HEK293 (cell line): Measurements from ENCODE around the gene PXDC1.

Experiments used
- HOXD13 ChIP-seq: sonication (generic); formaldehyde crosslinking; IDR thresholded peaks from 2 replicates; pipeline ENCODE4 v1.8.0; 2022; ENCODE audit warnings: missing genetic modification reagents, borderline replicate concordance
- MZF1 ChIP-seq: fragments of 450-650 bp; formaldehyde crosslinking; IDR thresholded peaks from 2 replicates; pipeline ENCODE4 v1.5.1; 2017; ENCODE audit warnings: missing biosample characterization, missing genetic modification characterization, borderline replicate concordance
- YY1 ChIP-seq: fragments of 450-650 bp; formaldehyde crosslinking; IDR thresholded peaks from 2 replicates; pipeline ENCODE4 v1.5.1; 2018; ENCODE audit warnings: missing biosample characterization, missing genetic modification characterization
- ZNF530 ChIP-seq: fragments of 450-650 bp; formaldehyde crosslinking; IDR thresholded peaks from 2 replicates; pipeline ENCODE4 v1.5.1; 2016; ENCODE audit warnings: low read depth, missing biosample characterization, missing genetic modification characterization
- TF ChIP-seq, protein P1 (sequence below): fragments of 450-650 bp; formaldehyde crosslinking; IDR thresholded peaks from 2 replicates; pipeline ENCODE4 v1.5.1; 2016; ENCODE audit warnings: missing biosample characterization, missing genetic modification characterization
- TF ChIP-seq, protein P2 (sequence below): fragments of 450-650 bp; formaldehyde crosslinking; IDR thresholded peaks from 2 replicates; pipeline ENCODE4 v1.5.1; 2016; ENCODE audit warnings: missing biosample characterization, missing genetic modification characterization

DNA sequence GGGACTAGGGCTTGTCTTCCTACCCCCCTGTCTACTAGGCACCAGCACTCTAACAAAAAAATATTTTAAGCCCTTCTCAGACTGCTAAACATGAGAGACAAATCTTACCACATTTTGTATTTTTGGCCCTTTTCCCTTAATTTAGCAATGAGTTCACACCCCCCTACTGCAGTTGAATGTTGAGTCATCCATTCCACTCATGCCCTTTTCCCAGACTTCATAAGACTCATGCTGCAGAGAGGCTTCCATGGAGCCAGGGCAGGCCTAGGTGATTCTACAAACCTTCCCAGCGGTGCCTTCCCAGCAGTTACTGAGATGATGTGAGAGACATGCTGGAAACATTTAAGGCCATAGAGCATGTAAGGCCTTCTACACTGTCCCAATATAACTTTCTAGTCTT is 53.9 kb downstream of the PXDC1 start:
- no peak for TF ChIP-seq HOXD13
- TF ChIP-seq, protein P1, sequence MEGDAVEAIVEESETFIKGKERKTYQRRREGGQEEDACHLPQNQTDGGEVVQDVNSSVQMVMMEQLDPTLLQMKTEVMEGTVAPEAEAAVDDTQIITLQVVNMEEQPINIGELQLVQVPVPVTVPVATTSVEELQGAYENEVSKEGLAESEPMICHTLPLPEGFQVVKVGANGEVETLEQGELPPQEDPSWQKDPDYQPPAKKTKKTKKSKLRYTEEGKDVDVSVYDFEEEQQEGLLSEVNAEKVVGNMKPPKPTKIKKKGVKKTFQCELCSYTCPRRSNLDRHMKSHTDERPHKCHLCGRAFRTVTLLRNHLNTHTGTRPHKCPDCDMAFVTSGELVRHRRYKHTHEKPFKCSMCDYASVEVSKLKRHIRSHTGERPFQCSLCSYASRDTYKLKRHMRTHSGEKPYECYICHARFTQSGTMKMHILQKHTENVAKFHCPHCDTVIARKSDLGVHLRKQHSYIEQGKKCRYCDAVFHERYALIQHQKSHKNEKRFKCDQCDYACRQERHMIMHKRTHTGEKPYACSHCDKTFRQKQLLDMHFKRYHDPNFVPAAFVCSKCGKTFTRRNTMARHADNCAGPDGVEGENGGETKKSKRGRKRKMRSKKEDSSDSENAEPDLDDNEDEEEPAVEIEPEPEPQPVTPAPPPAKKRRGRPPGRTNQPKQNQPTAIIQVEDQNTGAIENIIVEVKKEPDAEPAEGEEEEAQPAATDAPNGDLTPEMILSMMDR, result no peak
- TF ChIP-seq, protein P2, sequence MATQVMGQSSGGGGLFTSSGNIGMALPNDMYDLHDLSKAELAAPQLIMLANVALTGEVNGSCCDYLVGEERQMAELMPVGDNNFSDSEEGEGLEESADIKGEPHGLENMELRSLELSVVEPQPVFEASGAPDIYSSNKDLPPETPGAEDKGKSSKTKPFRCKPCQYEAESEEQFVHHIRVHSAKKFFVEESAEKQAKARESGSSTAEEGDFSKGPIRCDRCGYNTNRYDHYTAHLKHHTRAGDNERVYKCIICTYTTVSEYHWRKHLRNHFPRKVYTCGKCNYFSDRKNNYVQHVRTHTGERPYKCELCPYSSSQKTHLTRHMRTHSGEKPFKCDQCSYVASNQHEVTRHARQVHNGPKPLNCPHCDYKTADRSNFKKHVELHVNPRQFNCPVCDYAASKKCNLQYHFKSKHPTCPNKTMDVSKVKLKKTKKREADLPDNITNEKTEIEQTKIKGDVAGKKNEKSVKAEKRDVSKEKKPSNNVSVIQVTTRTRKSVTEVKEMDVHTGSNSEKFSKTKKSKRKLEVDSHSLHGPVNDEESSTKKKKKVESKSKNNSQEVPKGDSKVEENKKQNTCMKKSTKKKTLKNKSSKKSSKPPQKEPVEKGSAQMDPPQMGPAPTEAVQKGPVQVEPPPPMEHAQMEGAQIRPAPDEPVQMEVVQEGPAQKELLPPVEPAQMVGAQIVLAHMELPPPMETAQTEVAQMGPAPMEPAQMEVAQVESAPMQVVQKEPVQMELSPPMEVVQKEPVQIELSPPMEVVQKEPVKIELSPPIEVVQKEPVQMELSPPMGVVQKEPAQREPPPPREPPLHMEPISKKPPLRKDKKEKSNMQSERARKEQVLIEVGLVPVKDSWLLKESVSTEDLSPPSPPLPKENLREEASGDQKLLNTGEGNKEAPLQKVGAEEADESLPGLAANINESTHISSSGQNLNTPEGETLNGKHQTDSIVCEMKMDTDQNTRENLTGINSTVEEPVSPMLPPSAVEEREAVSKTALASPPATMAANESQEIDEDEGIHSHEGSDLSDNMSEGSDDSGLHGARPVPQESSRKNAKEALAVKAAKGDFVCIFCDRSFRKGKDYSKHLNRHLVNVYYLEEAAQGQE, result no peak
- TF ChIP-seq YY1 (tag by site-specific recombination), result no peak
- no peak for TF ChIP-seq ZNF530
- TF ChIP-seq MZF1 (tag by site-specific recombination), result no peak
